ENCODE data around the gene MYOF.
"Not testable (repeated sequence)": the region's sequence is repeated elsewhere in the genome, so short reads cannot be mapped to it uniquely, and the experiment has no call there.

MYOF gene

GRCh38 chr10:93300288-93300917 is 181.7 kb downstream of the MYOF start:
- H3K9me3 ChIP-seq (ENCODE audit: low read length) = no peaks in the 10 kb centered on the region
- H3K4me1 ChIP-seq (ENCODE audit: insufficient read depth, low read length) = no peaks in the 10 kb centered on the region
- H3K4me3 ChIP-seq (ENCODE audit: low read depth in 1 of 2, low read length in 2 of 2) = peak overlapping the region in 1 of 2 donors; percentile 22
- H3K27ac ChIP-seq (ENCODE audit: low read depth, low read length) = no peak overlapping the region
- no peaks in the 10 kb centered on the region for H3K27me3 ChIP-seq (ENCODE audit: control insufficient read depth in 1 of 2, insufficient read depth in 2 of 2, low read length in 2 of 2)
- no peak overlapping the region for H3K9ac ChIP-seq (ENCODE audit: low read length)
- H3K36me3 ChIP-seq (ENCODE audit: insufficient read depth, low read length) = no peaks in the 10 kb centered on the region

DNA sequence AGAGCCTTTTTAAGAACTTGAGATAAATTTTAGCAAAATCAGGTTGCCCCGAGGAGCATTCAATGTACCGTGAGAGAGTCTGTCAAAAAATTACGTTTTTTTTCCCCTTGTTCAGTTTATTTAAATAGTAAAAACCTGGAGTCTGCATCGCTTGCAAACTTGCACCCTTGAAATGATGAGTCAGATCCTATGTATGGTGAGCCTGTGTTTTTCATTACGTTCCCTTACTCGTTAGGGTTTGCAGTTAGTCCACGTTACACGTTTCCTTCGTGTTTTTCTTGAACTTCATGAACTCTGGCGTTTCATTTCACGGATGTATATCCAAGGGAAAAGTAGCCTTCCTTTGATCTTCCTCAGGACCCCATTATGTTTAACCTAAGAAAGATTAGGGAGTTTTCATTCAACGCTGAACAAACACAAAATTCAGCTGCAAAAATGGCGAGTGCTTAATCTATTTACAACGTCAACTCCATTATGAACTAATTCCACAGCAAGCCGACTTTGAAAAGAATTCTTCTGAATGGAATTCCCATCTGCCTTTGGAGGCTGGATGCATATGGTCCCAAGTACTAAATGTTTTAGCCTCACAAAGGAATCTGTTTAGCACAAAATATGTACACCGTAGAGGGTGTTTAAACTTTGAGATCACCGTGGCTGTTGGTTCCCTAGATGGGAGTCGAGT is 182.4 kb downstream of the MYOF start:
- Histone ChIP-seq H3K9ac (ENCODE audit: low read length) (no peak overlapping the region), H3K36me3 (ENCODE audit: insufficient read depth, low read length) (no peaks in the 10 kb centered on the region), H3K9me3 (ENCODE audit: low read length) (no peaks in the 10 kb centered on the region), H3K27ac (ENCODE audit: low read depth, low read length) (no peak overlapping the region), H3K4me1 (ENCODE audit: insufficient read depth, low read length) (no peaks in the 10 kb centered on the region), H3K27me3 (ENCODE audit: control insufficient read depth in 1 of 2, insufficient read depth in 2 of 2, low read length in 2 of 2) (no peaks in the 10 kb centered on the region), H3K4me3 (ENCODE audit: low read depth in 1 of 2, low read length in 2 of 2) (peak overlapping the region in 1 of 2 donors; percentile 22)

DNA sequence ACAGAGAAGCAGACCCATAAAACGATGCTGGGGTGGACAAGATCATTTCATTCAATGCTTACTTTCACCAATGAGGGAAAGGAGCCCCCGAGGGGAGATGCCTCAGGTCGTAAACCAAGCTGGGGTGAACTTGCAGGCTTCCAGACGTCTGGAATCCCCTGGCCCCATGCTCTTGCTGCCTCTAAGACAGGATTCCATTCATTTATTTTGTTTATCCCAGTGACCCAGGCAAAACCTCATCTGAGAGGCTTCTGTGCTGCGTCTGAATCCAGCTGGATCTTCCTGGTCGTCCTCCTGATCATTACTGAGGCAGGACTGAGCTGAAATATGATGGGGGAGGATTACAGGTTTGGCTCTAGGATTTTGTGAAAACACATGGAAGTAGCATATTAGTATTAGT is 182.9 kb downstream of the MYOF start:
- Histone ChIP-seq H3K9me3 (ENCODE audit: low read length) (no peaks in the 10 kb centered on the region), H3K27ac (ENCODE audit: low read depth, low read length) (no peak overlapping the region), H3K36me3 (ENCODE audit: insufficient read depth, low read length) (no peaks in the 10 kb centered on the region), H3K4me3 (ENCODE audit: low read depth in 1 of 2, low read length in 2 of 2) (no peak overlapping the region), H3K9ac (ENCODE audit: low read length) (no peak overlapping the region), H3K4me1 (ENCODE audit: insufficient read depth, low read length) (no peaks in the 10 kb centered on the region), H3K27me3 (ENCODE audit: control insufficient read depth in 1 of 2, insufficient read depth in 2 of 2, low read length in 2 of 2) (no peaks in the 10 kb centered on the region)

DNA sequence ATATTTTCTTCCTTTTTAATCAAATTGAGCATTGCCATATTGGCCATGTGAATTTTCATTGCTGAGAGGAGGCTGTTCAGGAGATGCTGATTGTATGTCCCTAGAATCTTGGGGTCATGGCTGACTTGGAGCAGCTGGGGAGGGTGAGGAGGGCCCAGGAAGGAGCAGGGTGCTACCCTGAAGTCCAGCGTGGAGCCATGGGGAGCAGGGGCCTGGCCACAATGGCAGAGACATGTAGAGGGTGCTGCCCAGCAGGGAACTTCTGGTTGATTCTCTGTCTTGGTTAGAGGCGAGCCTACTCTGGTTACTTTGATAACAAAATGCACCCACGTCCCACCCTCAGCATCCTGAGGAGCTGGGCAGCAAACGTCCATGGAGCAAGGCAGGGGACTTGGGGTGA is 186.0 kb downstream of the MYOF start:
- H3K36me3 ChIP-seq (ENCODE audit: insufficient read depth, low read length) = no peaks in the 10 kb centered on the region
- H3K4me3 ChIP-seq (ENCODE audit: low read depth in 1 of 2, low read length in 2 of 2) = no peak overlapping the region
- no peak overlapping the region for H3K27ac ChIP-seq (ENCODE audit: low read depth, low read length)
- no peaks in the 10 kb centered on the region for H3K27me3 ChIP-seq (ENCODE audit: control insufficient read depth in 1 of 2, insufficient read depth in 2 of 2, low read length in 2 of 2)
- no peak overlapping the region for H3K9ac ChIP-seq (ENCODE audit: low read length)
- no peaks in the 10 kb centered on the region for H3K4me1 ChIP-seq (ENCODE audit: insufficient read depth, low read length)
- H3K9me3 ChIP-seq (ENCODE audit: low read length) = no peaks in the 10 kb centered on the region

- Histone ChIP-seq H3K9me3 (ENCODE audit: low read length) (no peaks in the 10 kb centered on the region), H3K27me3 (ENCODE audit: control insufficient read depth in 1 of 2, insufficient read depth in 2 of 2, low read length in 2 of 2) (no peaks in the 10 kb centered on the region), H3K4me1 (ENCODE audit: insufficient read depth, low read length) (no peaks in the 10 kb centered on the region), H3K4me3 (ENCODE audit: low read depth in 1 of 2, low read length in 2 of 2) (no peak overlapping the region), H3K9ac (ENCODE audit: low read length) (no peak overlapping the region), H3K36me3 (ENCODE audit: insufficient read depth, low read length) (no peaks in the 10 kb centered on the region), H3K27ac (ENCODE audit: low read depth, low read length) (no peak overlapping the region)
These were observed 188.1 kb downstream of the MYOF start for GRCh38 chr10:93293999-93294398.

DNA sequence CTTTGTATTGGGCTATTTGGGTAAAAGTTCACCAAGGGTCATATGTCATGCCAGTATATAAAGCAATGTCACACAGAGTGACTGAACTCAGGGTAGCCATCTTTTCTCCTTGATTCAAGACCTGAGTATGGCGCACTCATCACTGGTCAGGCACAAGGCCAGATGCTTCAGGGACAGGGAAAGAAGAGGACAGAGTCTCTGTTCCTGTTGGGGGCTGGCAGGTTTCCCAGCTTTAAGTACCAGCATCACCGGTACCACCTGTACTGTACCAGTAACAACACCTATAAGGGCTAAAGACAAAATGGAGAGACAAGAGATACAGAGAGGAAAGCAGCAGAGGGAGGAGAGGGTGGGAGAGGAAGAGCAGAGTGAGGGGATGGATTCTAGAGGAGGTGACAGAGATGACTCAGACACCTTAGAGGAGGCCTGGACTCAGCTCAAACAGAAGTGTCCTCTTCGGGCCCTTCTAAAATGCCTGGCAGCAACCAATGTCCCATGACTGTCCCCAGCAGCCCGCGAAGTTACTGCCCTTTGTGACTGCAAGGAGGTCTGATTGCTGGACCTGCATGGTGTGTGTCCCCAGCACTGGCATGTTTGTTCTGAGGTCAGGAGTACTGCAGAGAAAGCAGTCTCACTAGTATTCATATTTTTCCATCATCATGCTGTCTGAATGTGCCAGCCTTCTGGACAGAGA is 191.3 kb downstream of the MYOF start:
- no peaks in the 10 kb centered on the region for H3K27me3 ChIP-seq (ENCODE audit: control insufficient read depth in 1 of 2, insufficient read depth in 2 of 2, low read length in 2 of 2)
- no peaks in the 10 kb centered on the region for H3K4me1 ChIP-seq (ENCODE audit: insufficient read depth, low read length)
- H3K9ac ChIP-seq (ENCODE audit: low read length) = no peak overlapping the region
- no peaks in the 10 kb centered on the region for H3K36me3 ChIP-seq (ENCODE audit: insufficient read depth, low read length)
- H3K4me3 ChIP-seq (ENCODE audit: low read depth in 1 of 2, low read length in 2 of 2) = no peak overlapping the region
- no peaks in the 10 kb centered on the region for H3K9me3 ChIP-seq (ENCODE audit: low read length)
- H3K27ac ChIP-seq (ENCODE audit: low read depth, low read length) = no peak overlapping the region

- H3K4me1 ChIP-seq (ENCODE audit: insufficient read depth, low read length) = no peaks in the 10 kb centered on the region
- H3K4me3 ChIP-seq (ENCODE audit: low read depth in 1 of 2, low read length in 2 of 2) = no peak overlapping the region
- H3K36me3 ChIP-seq (ENCODE audit: insufficient read depth, low read length) = no peaks in the 10 kb centered on the region
- H3K9ac ChIP-seq (ENCODE audit: low read length) = no peak overlapping the region
- H3K9me3 ChIP-seq (ENCODE audit: low read length) = no peaks in the 10 kb centered on the region
- no peak overlapping the region for H3K27ac ChIP-seq (ENCODE audit: low read depth, low read length)
- no peaks in the 10 kb centered on the region for H3K27me3 ChIP-seq (ENCODE audit: control insufficient read depth in 1 of 2, insufficient read depth in 2 of 2, low read length in 2 of 2)
These were observed 193.2 kb downstream of the MYOF start for GRCh38 chr10:93288679-93289634.

DNA sequence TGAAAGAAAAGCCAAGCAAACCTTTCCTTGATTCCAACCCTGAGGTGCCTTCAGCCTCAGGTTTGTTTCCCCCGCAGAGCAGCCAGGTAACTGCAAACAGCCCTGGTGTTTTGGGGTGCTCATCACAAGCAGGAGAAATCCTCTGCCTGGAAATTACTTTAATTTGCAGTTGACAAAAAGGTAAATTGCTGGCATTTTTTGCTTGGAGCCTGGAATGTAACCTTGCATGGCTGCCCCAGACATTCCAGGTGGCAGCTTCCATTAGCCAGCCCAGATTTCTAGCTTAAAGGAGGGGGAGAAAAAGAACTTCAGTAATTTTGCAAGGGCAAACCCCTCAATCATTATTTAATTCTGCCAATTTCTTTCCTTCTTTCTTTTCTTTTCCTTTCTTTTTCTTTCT is 194.4 kb downstream of the MYOF start:
- Histone ChIP-seq H3K27ac (ENCODE audit: low read depth, low read length) (no peak overlapping the region), H3K9ac (ENCODE audit: low read length) (no peak overlapping the region), H3K36me3 (ENCODE audit: insufficient read depth, low read length) (no peaks in the 10 kb centered on the region), H3K4me3 (ENCODE audit: low read depth in 1 of 2, low read length in 2 of 2) (no peak overlapping the region), H3K4me1 (ENCODE audit: insufficient read depth, low read length) (no peaks in the 10 kb centered on the region), H3K9me3 (ENCODE audit: low read length) (no peaks in the 10 kb centered on the region), H3K27me3 (ENCODE audit: control insufficient read depth in 1 of 2, insufficient read depth in 2 of 2, low read length in 2 of 2) (no peaks in the 10 kb centered on the region)

- not testable (repeated sequence) for H3K9me3 ChIP-seq (ENCODE audit: low read length); H3K4me3 ChIP-seq (ENCODE audit: low read depth in 1 of 2, low read length in 2 of 2)
These were observed 197.9 kb downstream of the MYOF start for GRCh38 chr10:93284246-93284645.

DNA sequence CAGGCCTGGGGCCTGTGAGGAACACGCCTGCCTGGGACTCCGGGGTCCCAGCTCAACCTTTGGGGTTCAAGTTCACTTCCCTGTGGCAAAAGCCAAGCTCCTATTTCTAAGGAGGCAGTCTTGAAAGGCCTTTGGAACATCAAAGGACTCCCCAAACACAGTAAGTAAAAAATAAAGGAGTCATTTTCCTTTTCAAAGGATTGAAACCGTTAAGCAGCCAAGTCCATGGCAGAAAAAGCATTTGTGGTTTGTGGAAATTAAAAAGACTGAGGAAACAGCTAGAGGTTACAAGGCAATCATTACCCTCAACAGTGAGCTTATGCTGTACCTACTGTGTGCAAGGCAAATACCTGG is 200.8 kb downstream of the MYOF start:
- Histone ChIP-seq H3K27ac (ENCODE audit: low read depth, low read length) (no peak overlapping the region), H3K9me3 (ENCODE audit: low read length) (no peaks in the 10 kb centered on the region)

More at GRCh38 chr10:93284246-93284645, 197.9 kb downstream of the MYOF start:
- H3K27ac ChIP-seq (ENCODE audit: low read depth, low read length); H3K27me3 ChIP-seq (ENCODE audit: control insufficient read depth in 1 of 2, insufficient read depth in 2 of 2, low read length in 2 of 2); H3K4me1 ChIP-seq (ENCODE audit: insufficient read depth, low read length); H3K36me3 ChIP-seq (ENCODE audit: insufficient read depth, low read length); H3K9ac ChIP-seq (ENCODE audit: low read length): not testable (repeated sequence)

DNA sequence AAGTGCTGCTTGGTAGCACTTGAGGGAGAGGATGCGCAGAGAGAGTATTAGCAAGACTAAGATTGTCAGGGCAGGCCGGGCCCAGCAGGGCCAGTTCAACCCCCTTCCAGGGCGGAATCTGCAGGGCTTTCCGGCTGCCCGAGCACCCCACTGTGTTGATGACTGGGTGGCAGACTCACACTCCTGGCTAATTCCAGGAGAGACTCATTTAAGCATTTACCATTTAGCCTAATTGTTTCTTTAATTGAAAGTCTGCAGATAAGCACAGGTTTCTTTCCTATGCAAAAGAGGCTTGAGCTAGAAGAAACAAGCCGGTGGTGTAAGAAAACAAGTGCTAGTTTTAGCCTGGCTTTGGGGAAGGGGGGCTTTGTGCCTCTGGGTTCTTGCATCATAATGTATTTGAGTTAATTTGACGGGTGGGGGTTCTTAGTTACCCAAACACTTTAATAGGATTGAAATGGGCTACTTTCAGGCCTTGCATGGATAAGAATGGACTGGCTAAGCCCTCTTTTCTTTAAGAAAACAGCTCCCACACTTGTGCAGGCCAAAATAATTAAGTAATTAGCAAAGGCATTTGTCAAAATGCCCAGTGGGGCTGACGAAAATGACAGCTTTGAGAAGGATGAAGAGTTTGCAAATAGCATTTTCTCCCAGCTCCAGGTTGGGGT is 201.3 kb downstream of the MYOF start:
- Histone ChIP-seq H3K9me3 (ENCODE audit: low read length) (no peaks in the 10 kb centered on the region), H3K4me1 (ENCODE audit: insufficient read depth, low read length) (no peaks in the 10 kb centered on the region), H3K27ac (ENCODE audit: low read depth, low read length) (no peak overlapping the region), H3K27me3 (ENCODE audit: control insufficient read depth in 1 of 2, insufficient read depth in 2 of 2, low read length in 2 of 2) (no peaks in the 10 kb centered on the region), H3K9ac (ENCODE audit: low read length) (no peak overlapping the region), H3K4me3 (ENCODE audit: low read depth in 1 of 2, low read length in 2 of 2) (no peak overlapping the region), H3K36me3 (ENCODE audit: insufficient read depth, low read length) (no peaks in the 10 kb centered on the region)

More for the DNA sequence above, 200.8 kb downstream of the MYOF start:
- Histone ChIP-seq H3K27me3 (ENCODE audit: control insufficient read depth in 1 of 2, insufficient read depth in 2 of 2, low read length in 2 of 2) (no peaks in the 10 kb centered on the region), H3K9ac (ENCODE audit: low read length) (no peak overlapping the region), H3K4me3 (ENCODE audit: low read depth in 1 of 2, low read length in 2 of 2) (no peak overlapping the region), H3K36me3 (ENCODE audit: insufficient read depth, low read length) (no peaks in the 10 kb centered on the region), H3K4me1 (ENCODE audit: insufficient read depth, low read length) (no peaks in the 10 kb centered on the region)
